SU-DHL-6 (cell line): ENCODE results near the gene RBMS2.

Source experiments
- H2AFZ ChIP-seq: fragments of 200-600 bp; sonication (generic); 2 replicates; pipeline ENCODE4 v1.6.1; 2014; ENCODE audit warnings: low read depth, mild to moderate bottlenecking, moderate library complexity, mixed read lengths, antibody characterized with exemption, low read length; ENCODE audit not compliant: severe bottlenecking
- H3F3A ChIP-seq: fragments of 200-600 bp; shearing (Covaris generic); 2 replicates; pipeline ENCODE4 v1.6.0; 2016; ENCODE audit warnings: antibody characterized with exemption, mild to moderate bottlenecking; ENCODE audit not compliant: insufficient read depth
- H3K27ac ChIP-seq: fragments of 200-600 bp; sonication (generic); 2 replicates; pipeline ENCODE4 v1.5.1; 2016; ENCODE audit warnings: low read depth, mild to moderate bottlenecking, low read length, moderate library complexity, mixed read lengths
- H3K27me3 ChIP-seq: fragments of 200-600 bp; sonication (generic), shearing (Covaris generic); 2 replicates; pipeline ENCODE4 v1.6.0; 2014; ENCODE audit warnings: mild to moderate bottlenecking, low read length
- H3K36me3 ChIP-seq: fragments of 200-600 bp; sonication (generic); 2 replicates; pipeline ENCODE4 v1.6.1; 2014; ENCODE audit warnings: mild to moderate bottlenecking, low read length, mixed read lengths
- H3K4me2 ChIP-seq: fragments of 300-600, 200-600 bp; shearing (Covaris generic), sonication (generic); 2 replicates; pipeline ENCODE4 v1.6.0; 2014; ENCODE audit warnings: low read length, low read depth, mild to moderate bottlenecking; ENCODE audit not compliant: poor library complexity, severe bottlenecking
- H3K4me3 ChIP-seq: fragments of 200-600 bp; sonication (generic); 2 replicates; pipeline ENCODE4 v1.5.1; 2014; ENCODE audit warnings: antibody characterized with exemption, low read length, mild to moderate bottlenecking, mixed read lengths; ENCODE audit not compliant: insufficient read depth, poor library complexity, severe bottlenecking
- H3K79me2 ChIP-seq: fragments of 200-600 bp; sonication (generic); 2 replicates; pipeline ENCODE4 v1.6.1; 2014; ENCODE audit warnings: mild to moderate bottlenecking, low read length, moderate library complexity; ENCODE audit not compliant: insufficient read depth
- H3K9ac ChIP-seq: fragments of 200-600 bp; sonication (generic); 2 replicates; pipeline ENCODE4 v1.7.0; 2014; ENCODE audit warnings: mild to moderate bottlenecking, low read length
- H3K9me2 ChIP-seq: fragments of 200-600 bp; sonication (generic); replicated peaks from 2 replicates; pipeline ENCODE4 v1.6.1; 2014; ENCODE audit warnings: low read length; ENCODE audit not compliant: insufficient read depth
- H3K9me3 ChIP-seq: fragments of 200-600 bp; sonication (generic); 2 replicates; pipeline ENCODE4 v1.6.1; 2014; ENCODE audit warnings: low read length, mixed read lengths; ENCODE audit not compliant: insufficient read depth
- H4K20me1 ChIP-seq: fragments of 200-600 bp; sonication (generic); 2 replicates; pipeline ENCODE4 v1.6.1; 2014; ENCODE audit warnings: low read depth, mild to moderate bottlenecking, antibody characterized with exemption, low read length, moderate library complexity, mixed read lengths
- EZH2phosphoT487 ChIP-seq: fragments of 200-600 bp; sonication (generic), shearing (Covaris generic); conservative IDR thresholded peaks from 2 replicates; pipeline ENCODE4 v1.6.1; 2018; ENCODE audit warnings: mild to moderate bottlenecking, antibody characterized with exemption, low read length, moderate library complexity, mixed read lengths
- TF ChIP-seq, protein P1 (sequence below): fragments of 200-600 bp; sonication (generic); IDR thresholded peaks from one replicate; pipeline ENCODE4 v1.5.1; 2017; ENCODE audit warnings: antibody characterized with exemption, mild to moderate bottlenecking, low read length, moderate library complexity; ENCODE audit not compliant: insufficient read depth, poor library complexity, severe bottlenecking

The RBMS2 gene

DNA sequence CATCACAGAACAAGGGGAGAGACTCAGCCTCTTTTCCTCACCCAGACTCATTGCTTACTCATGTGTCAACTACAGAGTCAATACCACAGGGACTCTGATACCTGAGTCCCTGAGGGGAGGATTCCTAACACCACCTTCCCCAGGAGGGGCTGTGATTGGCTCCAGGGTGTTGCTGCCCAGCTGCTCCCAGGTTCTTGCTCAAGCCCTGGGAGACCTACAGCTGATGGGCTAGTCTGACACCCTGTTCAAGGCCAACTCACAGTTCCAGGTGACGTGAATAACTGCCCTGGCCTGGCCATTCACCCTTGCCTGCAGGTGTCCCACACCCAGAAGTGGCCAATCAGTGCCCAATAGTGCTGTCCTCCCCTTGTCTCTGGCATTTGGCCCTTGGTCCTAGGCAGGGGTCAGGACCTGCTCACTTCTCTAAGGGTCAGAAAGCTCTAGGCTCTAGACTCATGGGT, 44.6 kb upstream of the RBMS2 start:
- H3K9me3 ChIP-seq, result no peaks in the 10 kb centered on the region
- no peak overlapping the region for H3K9ac ChIP-seq
- no peaks in the 10 kb centered on the region for H3K9me2 ChIP-seq
- no peaks in the 10 kb centered on the region for H3K27me3 ChIP-seq
- H2AFZ ChIP-seq, result no peak overlapping the region
- peaks cover 4% of the 10 kb centered on the region; the same call in 1 of the 2 replicates for H3F3A ChIP-seq
- H3K4me2 ChIP-seq, result no peak overlapping the region
- no peaks in the 10 kb centered on the region; the same call in 1 of the 2 replicates for H3K79me2 ChIP-seq
- no peak for TF ChIP-seq EZH2phosphoT487
- TF ChIP-seq, protein P1, sequence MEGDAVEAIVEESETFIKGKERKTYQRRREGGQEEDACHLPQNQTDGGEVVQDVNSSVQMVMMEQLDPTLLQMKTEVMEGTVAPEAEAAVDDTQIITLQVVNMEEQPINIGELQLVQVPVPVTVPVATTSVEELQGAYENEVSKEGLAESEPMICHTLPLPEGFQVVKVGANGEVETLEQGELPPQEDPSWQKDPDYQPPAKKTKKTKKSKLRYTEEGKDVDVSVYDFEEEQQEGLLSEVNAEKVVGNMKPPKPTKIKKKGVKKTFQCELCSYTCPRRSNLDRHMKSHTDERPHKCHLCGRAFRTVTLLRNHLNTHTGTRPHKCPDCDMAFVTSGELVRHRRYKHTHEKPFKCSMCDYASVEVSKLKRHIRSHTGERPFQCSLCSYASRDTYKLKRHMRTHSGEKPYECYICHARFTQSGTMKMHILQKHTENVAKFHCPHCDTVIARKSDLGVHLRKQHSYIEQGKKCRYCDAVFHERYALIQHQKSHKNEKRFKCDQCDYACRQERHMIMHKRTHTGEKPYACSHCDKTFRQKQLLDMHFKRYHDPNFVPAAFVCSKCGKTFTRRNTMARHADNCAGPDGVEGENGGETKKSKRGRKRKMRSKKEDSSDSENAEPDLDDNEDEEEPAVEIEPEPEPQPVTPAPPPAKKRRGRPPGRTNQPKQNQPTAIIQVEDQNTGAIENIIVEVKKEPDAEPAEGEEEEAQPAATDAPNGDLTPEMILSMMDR, result no peak
- H4K20me1 ChIP-seq, result no peaks in the 10 kb centered on the region
- no peak overlapping the region for H3K27ac ChIP-seq
- H3K4me3 ChIP-seq, result no peak overlapping the region
- no peaks in the 10 kb centered on the region for H3K36me3 ChIP-seq

DNA sequence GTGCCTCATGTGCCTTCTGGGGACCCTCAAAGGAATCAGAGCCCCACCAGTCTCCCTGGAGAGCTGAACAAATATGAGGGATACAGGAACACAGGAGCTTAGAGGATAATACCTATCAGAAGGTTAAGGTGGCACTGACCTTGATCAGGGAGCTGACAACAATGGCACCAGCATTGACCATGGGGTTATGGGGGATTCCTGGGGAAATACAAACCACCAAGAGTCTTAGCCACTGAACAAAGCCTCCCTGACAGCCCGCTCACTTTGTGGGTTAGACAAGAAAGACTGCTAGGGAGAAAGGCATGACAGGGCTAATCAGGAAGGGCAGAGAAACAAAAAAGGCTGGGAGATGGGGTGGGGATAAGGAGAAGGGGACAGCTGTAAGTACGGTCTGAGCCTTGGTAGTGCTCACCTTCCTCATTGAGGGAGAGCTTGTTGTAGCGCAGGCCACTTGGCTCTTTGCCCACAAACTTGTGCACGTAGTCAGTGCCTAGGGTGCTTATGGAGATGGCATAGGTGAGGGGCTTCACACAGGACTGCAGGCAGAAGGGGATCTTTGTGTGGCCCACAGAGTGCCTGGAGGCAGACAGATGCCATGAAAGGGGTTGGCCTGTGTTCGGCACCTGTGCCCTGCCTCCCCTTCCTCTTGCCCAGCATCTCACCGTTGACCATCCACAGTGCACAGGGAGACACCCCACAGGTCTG, 43.9 kb upstream of the RBMS2 start:
- TF ChIP-seq EZH2phosphoT487, result no peak
- TF ChIP-seq, protein P1, result no peak
- Histone ChIP-seq H3K9me2 (no peaks in the 10 kb centered on the region), H3F3A (peaks cover 4% of the 10 kb centered on the region; the same call in 1 of the 2 replicates), H3K9ac (no peak overlapping the region), H3K27me3 (no peaks in the 10 kb centered on the region), H3K4me3 (no peak overlapping the region), H3K79me2 (no peaks in the 10 kb centered on the region), H2AFZ (no peak overlapping the region), H3K27ac (no peak overlapping the region), H3K4me2 (no peak overlapping the region), H4K20me1 (no peaks in the 10 kb centered on the region), H3K9me3 (no peaks in the 10 kb centered on the region), H3K36me3 (no peaks in the 10 kb centered on the region)

DNA sequence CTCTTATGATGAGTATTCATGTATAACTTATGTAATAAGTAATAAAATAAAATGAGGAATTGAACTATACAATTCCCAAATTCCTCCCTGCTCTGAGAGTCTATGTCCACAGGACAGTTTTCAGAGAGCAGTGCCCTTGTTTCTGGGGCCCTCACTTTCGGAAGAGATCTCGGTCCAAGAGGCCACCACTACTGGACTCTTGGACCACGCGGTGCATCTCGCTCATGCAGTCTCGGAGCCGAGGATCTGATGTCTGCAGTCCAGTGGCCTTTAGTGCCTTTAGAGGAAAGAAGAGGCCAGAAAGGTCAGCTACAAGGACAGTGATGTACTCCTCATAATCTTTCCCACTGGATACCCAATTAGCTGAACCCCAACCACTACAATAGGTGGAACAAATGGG, 42.0 kb upstream of the RBMS2 start:
- Histone ChIP-seq H3K4me3 (no peak overlapping the region), H3K9me3 (no peaks in the 10 kb centered on the region), H3K79me2 (no peaks in the 10 kb centered on the region), H2AFZ (no peak overlapping the region), H3K9me2 (no peaks in the 10 kb centered on the region), H3F3A (no peaks in the 10 kb centered on the region), H3K36me3 (no peaks in the 10 kb centered on the region), H3K27me3 (no peaks in the 10 kb centered on the region), H3K9ac (no peak overlapping the region), H3K4me2 (no peak overlapping the region), H4K20me1 (no peaks in the 10 kb centered on the region), H3K27ac (no peak overlapping the region)
- TF ChIP-seq, protein P1, result no peak
- TF ChIP-seq EZH2phosphoT487, result no peak
